Neural cell (in vitro differentiated cells): Measurements from ENCODE around the gene ACTBL2. TPM values are rescaled to one million over a fixed set of nuclear protein-coding genes. Genes with fewer than 3 reads are reported as not detected.

ENCODE experiments used
- H2AFZ ChIP-seq: fragments of 200-600, 300-800 bp; sonication (generic), shearing (Covaris generic); 2 replicates; pipeline ENCODE4 v1.6.0; 2014; ENCODE audit warnings: low read depth, mild to moderate bottlenecking, antibody characterized with exemption, low read length, moderate library complexity
- H3F3A ChIP-seq: fragments of 200-600 bp; shearing (Covaris generic); 2 replicates; pipeline ENCODE4 v1.6.1; 2016; ENCODE audit warnings: mild to moderate bottlenecking, moderate library complexity, mixed read lengths, antibody characterized with exemption, low read length; ENCODE audit not compliant: insufficient read depth, poor library complexity, severe bottlenecking
- H3K27ac ChIP-seq: fragments of 200-600, 300-800 bp; sonication (generic), shearing (Covaris generic); 2 replicates; pipeline ENCODE4 v1.5.1; 2014; ENCODE audit warnings: mild to moderate bottlenecking, low read length, moderate library complexity
- H3K27me3 ChIP-seq: fragments of 300-800, 200-600 bp; sonication (generic), shearing (Covaris generic); 2 replicates; pipeline ENCODE4 v1.6.0; 2014; ENCODE audit warnings: mild to moderate bottlenecking, low read depth, low read length, moderate library complexity; ENCODE audit not compliant: insufficient read depth
- H3K36me3 ChIP-seq: fragments of 300-800, 200-600 bp; sonication (generic), shearing (Covaris generic); 2 replicates; pipeline ENCODE4 v1.5.1; 2014; ENCODE audit warnings: mild to moderate bottlenecking, antibody characterized with exemption, low read length, moderate library complexity; ENCODE audit not compliant: insufficient read depth
- H3K4me2 ChIP-seq: fragments of 300-800, 200-600 bp; sonication (generic), shearing (Covaris generic); 2 replicates; pipeline ENCODE4 v1.6.0; 2014; ENCODE audit warnings: mild to moderate bottlenecking, low read length
- H3K4me3 ChIP-seq: fragments of 300-800, 200-600 bp; sonication (generic), shearing (Covaris generic); 2 replicates; pipeline ENCODE4 v1.5.1; 2014; ENCODE audit warnings: mild to moderate bottlenecking, low read length, moderate library complexity
- H3K79me2 ChIP-seq: fragments of 200-600 bp; shearing (Covaris generic); replicated peaks from 2 replicates; pipeline ENCODE4 v1.6.0; 2014; ENCODE audit warnings: mild to moderate bottlenecking, low read length, moderate library complexity; ENCODE audit not compliant: insufficient read depth
- H3K9ac ChIP-seq: fragments of 300-800, 200-600 bp; sonication (generic), shearing (Covaris generic); 2 replicates; pipeline ENCODE4 v1.6.1; 2016; ENCODE audit warnings: mild to moderate bottlenecking, low read length, mixed read lengths
- H3K9me2 ChIP-seq: fragments of 200-600 bp; shearing (Covaris generic); 2 replicates; pipeline ENCODE4 v1.6.1; 2016; ENCODE audit warnings: mild to moderate bottlenecking, low read length, mixed read lengths; ENCODE audit not compliant: insufficient read depth
- H3K9me3 ChIP-seq: fragments of 200-600, 300-800 bp; sonication (generic), shearing (Covaris generic); 2 replicates; pipeline ENCODE4 v1.6.1; 2016; ENCODE audit warnings: mild to moderate bottlenecking, mixed run types, low read length, moderate library complexity, mixed read lengths
- H4K20me1 ChIP-seq: fragments of 200-600 bp; shearing (Covaris generic); 2 replicates; pipeline ENCODE4 v1.6.1; 2016; ENCODE audit warnings: mild to moderate bottlenecking, mixed run types; ENCODE audit not compliant: insufficient read depth
- CTCF ChIP-seq: fragments of 450-650 bp; IDR thresholded peaks from 2 replicates; pipeline ENCODE4 v1.5.1; 2014; ENCODE audit warnings: antibody characterized with exemption, mild to moderate bottlenecking, moderate library complexity; ENCODE audit not compliant: poor library complexity, severe bottlenecking
- EP300 ChIP-seq: fragments of 450-650 bp; conservative IDR thresholded peaks from 2 replicates; pipeline ENCODE4 v1.6.1; 2014; ENCODE audit warnings: antibody characterized with exemption, mild to moderate bottlenecking, moderate library complexity; ENCODE audit not compliant: poor library complexity, severe bottlenecking
- EZH2 ChIP-seq: fragments of 200-600, 300-800 bp; shearing (Covaris generic), sonication (generic); IDR thresholded peaks from 2 replicates; pipeline ENCODE4 v1.6.1; 2014; ENCODE audit warnings: antibody characterized with exemption, low read length, borderline replicate concordance, mild to moderate bottlenecking; ENCODE audit not compliant: insufficient read depth, poor library complexity, severe bottlenecking
- MXI1 ChIP-seq: fragments of 450-650 bp; conservative IDR thresholded peaks from 2 replicates; pipeline ENCODE4 v1.6.1; 2014; ENCODE audit warnings: antibody characterized with exemption, mild to moderate bottlenecking; ENCODE audit not compliant: poor library complexity, severe bottlenecking
- POLR2AphosphoS5 ChIP-seq: IDR thresholded peaks from 2 replicates; pipeline ENCODE4 v1.6.1; 2012
- RAD21 ChIP-seq: fragments of 450-650 bp; conservative IDR thresholded peaks from 2 replicates; pipeline ENCODE4 v1.6.1; 2014; ENCODE audit warnings: antibody characterized with exemption, mild to moderate bottlenecking, moderate library complexity
- REST ChIP-seq: IDR thresholded peaks from 2 replicates; pipeline ENCODE4 v1.6.1; 2012; ENCODE audit warnings: borderline replicate concordance
- SMC3 ChIP-seq: fragments of 450-650 bp; conservative IDR thresholded peaks from 2 replicates; pipeline ENCODE4 v1.6.1; 2014; ENCODE audit warnings: antibody characterized with exemption, mild to moderate bottlenecking, moderate library complexity; ENCODE audit not compliant: poor library complexity
- TAF1 ChIP-seq: IDR thresholded peaks from 2 replicates; pipeline ENCODE4 v1.6.1; 2012; ENCODE audit warnings: low read depth
- polyA plus RNA-seq: library from polyadenylated mRNA; depleted of rRNA; stranded (reverse); fragments of >200 nt; gene quantifications from 2 replicates; pipeline ENCODE4 v1.2.3, GENCODE V29; 2014

Gene ACTBL2
- polyA plus RNA-seq, 1 donor from 2014 or later: not detected

DNA sequence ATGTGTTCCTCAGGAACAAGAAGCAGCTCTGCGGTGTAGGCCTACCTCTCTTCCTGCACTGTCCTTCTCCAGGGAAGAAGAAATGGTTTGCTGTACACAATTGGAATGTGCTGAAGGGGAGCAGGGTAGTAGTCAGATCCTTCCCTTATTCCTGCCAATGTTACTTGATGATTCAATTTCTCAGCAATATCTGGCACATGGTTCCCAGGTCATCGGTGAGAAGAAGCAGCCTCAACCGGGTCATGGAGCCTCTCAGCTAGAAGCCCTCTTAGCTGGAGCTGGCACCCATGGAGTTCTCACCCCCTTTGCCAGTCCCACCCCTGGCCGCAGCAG lies 36.9 kb downstream of the ACTBL2 start:
- H2AFZ ChIP-seq: no peak overlapping the region
- no peaks in the 10 kb centered on the region for H3F3A ChIP-seq
- no peaks in the 10 kb centered on the region for H4K20me1 ChIP-seq
- no peak overlapping the region for H3K4me2 ChIP-seq
- TF ChIP-seq SMC3 (no peak), CTCF (no peak), REST (no peak), TAF1 (no peak), EP300 (no peak), POLR2AphosphoS5 (no peak), EZH2 (no peak), RAD21 (no peak), MXI1 (no peak)
- no peaks in the 10 kb centered on the region for H3K9me2 ChIP-seq
- H3K4me3 ChIP-seq: no peak overlapping the region
- H3K27me3 ChIP-seq: no peaks in the 10 kb centered on the region
- no peaks in the 10 kb centered on the region for H3K36me3 ChIP-seq
- H3K9me3 ChIP-seq: no peaks in the 10 kb centered on the region
- no peaks in the 10 kb centered on the region for H3K79me2 ChIP-seq
- H3K27ac ChIP-seq: no peak overlapping the region
- H3K9ac ChIP-seq: no peak overlapping the region

- no peak overlapping the region for H3K27ac ChIP-seq
- no peaks in the 10 kb centered on the region for H3K9me2 ChIP-seq
- no peak overlapping the region for H3K4me2 ChIP-seq
- no peak overlapping the region for H3K9ac ChIP-seq
- H3K79me2 ChIP-seq: no peaks in the 10 kb centered on the region
- no peak overlapping the region for H3K4me3 ChIP-seq
- H3K27me3 ChIP-seq: no peaks in the 10 kb centered on the region
- no peak for TF ChIP-seq TAF1
- no peak for TF ChIP-seq POLR2AphosphoS5
- TF ChIP-seq RAD21: no peak
- TF ChIP-seq EZH2: no peak
- no peak for TF ChIP-seq SMC3
- no peak for TF ChIP-seq REST
- no peaks in the 10 kb centered on the region for H4K20me1 ChIP-seq
- no peaks in the 10 kb centered on the region for H3K9me3 ChIP-seq
- no peak overlapping the region for H2AFZ ChIP-seq
- H3F3A ChIP-seq: no peaks in the 10 kb centered on the region
- H3K36me3 ChIP-seq: no peaks in the 10 kb centered on the region
Observed at GRCh38 chr5:57445006-57445704, 37.5 kb downstream of the ACTBL2 start.
